H9 (cell line): ENCODE results near the gene RFX1. TPM values are rescaled to one million over a fixed set of nuclear protein-coding genes. Genes with fewer than 3 reads are reported as not detected.

Experiments used
- DNase-seq: peaks from one replicate; pipeline ENCODE4 v3.0.0-alpha.2; 2017
- H2AFZ ChIP-seq: one replicate; pipeline ENCODE4 v1.6.1; 2013; ENCODE audit warnings: mild to moderate bottlenecking, low read length, control low read depth, moderate library complexity
- H2AK5ac ChIP-seq: 2 replicates; pipeline ENCODE4 v1.6.1; 2013; ENCODE audit warnings: low read length, control low read depth, mixed read lengths; ENCODE audit not compliant: insufficient read length
- H2BK120ac ChIP-seq: one replicate; pipeline ENCODE4 v1.6.1; 2013; ENCODE audit warnings: low read depth, mild to moderate bottlenecking, low read length, control low read depth, inconsistent platforms; ENCODE audit not compliant: poor library complexity, severe bottlenecking
- H2BK12ac ChIP-seq: 2 replicates; pipeline ENCODE4 v1.6.1; 2013; ENCODE audit warnings: low read length, control low read depth, mixed read lengths, low read depth; ENCODE audit not compliant: insufficient read length
- H2BK15ac ChIP-seq: 2 replicates; pipeline ENCODE4 v1.6.1; 2013; ENCODE audit warnings: low read depth, low read length, control low read depth
- H2BK20ac ChIP-seq: one replicate; pipeline ENCODE4 v1.6.1; 2013; ENCODE audit warnings: low read depth, mild to moderate bottlenecking, low read length, control low read depth, inconsistent platforms; ENCODE audit not compliant: poor library complexity, severe bottlenecking
- H2BK5ac ChIP-seq: 2 replicates; pipeline ENCODE4 v1.6.1; 2013; ENCODE audit warnings: low read length, control low read depth, mixed read lengths; ENCODE audit not compliant: insufficient read length
- H3K14ac ChIP-seq: 2 replicates; pipeline ENCODE4 v1.6.1; 2013; ENCODE audit warnings: low read length, control low read depth; ENCODE audit not compliant: insufficient read depth
- H3K18ac ChIP-seq: 2 replicates; pipeline ENCODE4 v1.6.1; 2013; ENCODE audit warnings: low read depth, mild to moderate bottlenecking, mixed read lengths, low read length, control low read depth; ENCODE audit not compliant: insufficient read length
- H3K23ac ChIP-seq: 2 replicates; pipeline ENCODE4 v1.6.1; 2013; ENCODE audit warnings: low read length, control low read depth, mixed read lengths, low read depth; ENCODE audit not compliant: insufficient read length
- H3K23me2 ChIP-seq: 2 replicates; pipeline ENCODE4 v1.6.1; 2013; ENCODE audit warnings: low read depth, mild to moderate bottlenecking, mixed read lengths, low read length, control low read depth; ENCODE audit not compliant: insufficient read length, poor library complexity, severe bottlenecking
- H3K27ac ChIP-seq: 2 replicates; pipeline ENCODE4 v1.5.1; 2013; ENCODE audit warnings: low read length, control low read depth, mixed read lengths, low read depth; ENCODE audit not compliant: insufficient read length
- H3K27me3 ChIP-seq: 2 replicates; pipeline ENCODE4 v1.6.1; 2013; ENCODE audit warnings: low read length, control low read depth, inconsistent platforms; ENCODE audit not compliant: insufficient read depth
- H3K4ac ChIP-seq: 2 replicates; pipeline ENCODE4 v1.6.1; 2013; ENCODE audit warnings: low read depth, mild to moderate bottlenecking, control low read depth, inconsistent platforms, low read length, moderate library complexity
- H3K4me1 ChIP-seq: 2 replicates; pipeline ENCODE4 v1.6.1; 2013; ENCODE audit warnings: low read length, control low read depth, inconsistent platforms; ENCODE audit not compliant: insufficient read depth
- H3K4me2 ChIP-seq: 2 replicates; pipeline ENCODE4 v1.6.1; 2013; ENCODE audit warnings: low read length, control low read depth, mixed read lengths; ENCODE audit not compliant: insufficient read length, insufficient read depth
- H3K56ac ChIP-seq: 2 replicates; pipeline ENCODE4 v1.6.1; 2013; ENCODE audit warnings: low read depth, mild to moderate bottlenecking, mixed read lengths, low read length, control low read depth; ENCODE audit not compliant: insufficient read length
- H3K79me1 ChIP-seq: 2 replicates; pipeline ENCODE4 v1.6.1; 2013; ENCODE audit warnings: low read depth, mild to moderate bottlenecking, moderate library complexity, low read length, control low read depth, inconsistent platforms; ENCODE audit not compliant: insufficient read depth, poor library complexity, severe bottlenecking
- H3K79me2 ChIP-seq: 2 replicates; pipeline ENCODE4 v1.6.1; 2013; ENCODE audit warnings: low read length, control low read depth, inconsistent platforms; ENCODE audit not compliant: insufficient read depth
- H3K9ac ChIP-seq: 2 replicates; pipeline ENCODE4 v1.6.1; 2013; ENCODE audit warnings: low read length, control low read depth, mixed read lengths; ENCODE audit not compliant: insufficient read length; ENCODE audit errors: extremely low read depth
- H3K9me3 ChIP-seq: one replicate; pipeline ENCODE4 v1.6.1; 2013; ENCODE audit warnings: low read depth, low read length, inconsistent platforms; ENCODE audit not compliant: control insufficient read depth
- H3T11ph ChIP-seq: one replicate; pipeline ENCODE4 v1.6.1; 2013; ENCODE audit warnings: mild to moderate bottlenecking, low read length, control low read depth, inconsistent platforms
- H4K20me1 ChIP-seq: one replicate; pipeline ENCODE4 v1.6.1; 2013; ENCODE audit not compliant: control insufficient read depth, insufficient read length, insufficient read depth
- H4K5ac ChIP-seq: 2 replicates; pipeline ENCODE4 v1.6.1; 2013; ENCODE audit warnings: low read depth, mild to moderate bottlenecking, mixed read lengths, low read length, control low read depth; ENCODE audit not compliant: insufficient read length
- H4K8ac ChIP-seq: replicated peaks from 2 replicates; pipeline ENCODE4 v1.6.1; 2013; ENCODE audit warnings: low read length, control low read depth, mixed read lengths, low read depth; ENCODE audit not compliant: insufficient read length
- H4K91ac ChIP-seq: 2 replicates; pipeline ENCODE4 v1.6.1; 2013; ENCODE audit warnings: low read depth, mild to moderate bottlenecking, moderate library complexity, mixed read lengths, low read length, control low read depth; ENCODE audit not compliant: insufficient read length
- H3K27ac Mint-ChIP-seq, 3 experiments: 2 replicates in 2 of 3; 3 replicates in 1 of 3; pipeline ENCODE4 v1.8.0; 2020 to 2021; ENCODE audit warnings: mixed read lengths in 3 of 3, mild to moderate bottlenecking in 1 of 3, moderate library complexity in 1 of 3
- H3K27me3 Mint-ChIP-seq: 2 replicates; pipeline ENCODE4 v1.8.0; 2021; ENCODE audit warnings: low read depth, mild to moderate bottlenecking, moderate library complexity, mixed read lengths
- H3K36me3 Mint-ChIP-seq, 3 experiments: 2 replicates in 2 of 3; 3 replicates in 1 of 3; pipeline ENCODE4 v1.8.0; 2020 to 2021; ENCODE audit warnings: low read depth in 3 of 3, mixed read lengths in 3 of 3; ENCODE audit not compliant: insufficient read depth in 1 of 3
- H3K4me1 Mint-ChIP-seq, 2 experiments: 2 replicates each; pipeline ENCODE4 v1.8.0; 2020; ENCODE audit warnings: mixed read lengths in 2 of 2
- H3K4me3 Mint-ChIP-seq, 2 experiments: 2 replicates in 1 of 2; 3 replicates in 1 of 2; pipeline ENCODE4 v1.8.0; 2020 to 2021; ENCODE audit warnings: mild to moderate bottlenecking in 2 of 2, mixed read lengths in 2 of 2, moderate library complexity in 1 of 2
- H3K9me3 Mint-ChIP-seq, 2 experiments: 2 replicates in 1 of 2; 3 replicates in 1 of 2; pipeline ENCODE4 v1.8.0; 2020; ENCODE audit warnings: mild to moderate bottlenecking in 2 of 2, mixed read lengths in 2 of 2, moderate library complexity in 1 of 2
- WGBS: extraction: QIAGEN DNeasy Blood & Tissue Kit; methylation state at CpG from one replicate; pipeline ENCODE4 v1.1.7; 2013; ENCODE audit warnings: missing lambda C conversion rate, low lambda C conversion rate, mixed read lengths; ENCODE audit not compliant: insufficient read length; ENCODE audit errors: extremely low coverage; 5-methylcytosine and 5-hydroxymethylcytosine counted together
- total RNA-seq: library from RNA; stranded (reverse); gene quantifications from 2 replicates; pipeline ENCODE4 v1.2.1, GENCODE V29; 2021
- TF ChIP-seq, protein P1 (sequence below): fragments of 200-600 bp; sonication (generic); conservative IDR thresholded peaks from 3 replicates; pipeline ENCODE4 v1.8.0; 2021; ENCODE audit warnings: antibody characterized with exemption, mild to moderate bottlenecking

RFX1 gene
- total RNA-seq, 1 experiment from 2014 or later, result 21.4 TPM

DNA sequence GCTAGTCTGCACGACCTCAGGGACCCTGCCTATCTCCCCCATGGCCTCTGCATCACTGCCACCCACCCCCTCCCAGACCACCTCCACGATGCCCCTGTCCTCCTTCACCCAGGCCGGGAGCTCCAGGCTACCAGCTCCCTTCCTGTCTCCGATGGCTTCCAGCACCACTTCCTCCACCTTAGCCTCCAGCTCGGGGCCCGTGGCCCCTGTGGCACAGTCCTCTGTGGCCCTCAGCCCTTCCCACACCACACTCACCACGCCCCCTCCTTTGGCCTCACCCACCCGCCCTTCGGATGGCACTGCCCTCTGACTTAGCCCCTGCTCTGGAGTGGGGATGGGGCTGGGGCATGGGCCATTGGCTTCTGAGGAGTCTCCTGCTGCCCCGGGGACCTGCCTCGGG, 48.6 kb upstream of the RFX1 start:
- no peak overlapping the region for H2BK5ac ChIP-seq
- no peaks in the 10 kb centered on the region for H3K9me3 ChIP-seq
- Mint-ChIP-seq H3K36me3 (peaks cover 15 to 23% (median 16%) of the 10 kb centered on the region in 3 experiments), H3K4me3 (no peak overlapping the region), H3K27me3 (peaks cover 33% of the 10 kb centered on the region), H3K4me1 (peaks cover 9 to 18% of the 10 kb centered on the region in 2 experiments), H3K27ac (no peak overlapping the region), H3K9me3 (no peaks in the 10 kb centered on the region; a peak in 2 of 5 replicates)
- H3K14ac ChIP-seq, result no peak overlapping the region
- H3K27me3 ChIP-seq, result peaks cover 8% of the 10 kb centered on the region
- no peaks in the 10 kb centered on the region; the same call in 1 of the 2 replicates for H3K4me1 ChIP-seq
- H3K79me2 ChIP-seq, result no peaks in the 10 kb centered on the region
- no peak for DNase-seq
- no peak overlapping the region for H4K91ac ChIP-seq
- H2BK120ac ChIP-seq, result no peak overlapping the region
- no peak overlapping the region for H3K27ac ChIP-seq
- no CpG with 5 or more reads among the region's 11 CpGs for WGBS
- no peak overlapping the region for H2AFZ ChIP-seq
- no peaks in the 10 kb centered on the region for H3K79me1 ChIP-seq
- H3K23me2 ChIP-seq, result peaks cover 6% of the 10 kb centered on the region
- no peak overlapping the region for H2BK20ac ChIP-seq
- H3K23ac ChIP-seq, result no peak overlapping the region
- no peak overlapping the region for H3K4me2 ChIP-seq
- no peak overlapping the region for H4K5ac ChIP-seq
- H2AK5ac ChIP-seq, result no peak overlapping the region
- TF ChIP-seq, protein P1, sequence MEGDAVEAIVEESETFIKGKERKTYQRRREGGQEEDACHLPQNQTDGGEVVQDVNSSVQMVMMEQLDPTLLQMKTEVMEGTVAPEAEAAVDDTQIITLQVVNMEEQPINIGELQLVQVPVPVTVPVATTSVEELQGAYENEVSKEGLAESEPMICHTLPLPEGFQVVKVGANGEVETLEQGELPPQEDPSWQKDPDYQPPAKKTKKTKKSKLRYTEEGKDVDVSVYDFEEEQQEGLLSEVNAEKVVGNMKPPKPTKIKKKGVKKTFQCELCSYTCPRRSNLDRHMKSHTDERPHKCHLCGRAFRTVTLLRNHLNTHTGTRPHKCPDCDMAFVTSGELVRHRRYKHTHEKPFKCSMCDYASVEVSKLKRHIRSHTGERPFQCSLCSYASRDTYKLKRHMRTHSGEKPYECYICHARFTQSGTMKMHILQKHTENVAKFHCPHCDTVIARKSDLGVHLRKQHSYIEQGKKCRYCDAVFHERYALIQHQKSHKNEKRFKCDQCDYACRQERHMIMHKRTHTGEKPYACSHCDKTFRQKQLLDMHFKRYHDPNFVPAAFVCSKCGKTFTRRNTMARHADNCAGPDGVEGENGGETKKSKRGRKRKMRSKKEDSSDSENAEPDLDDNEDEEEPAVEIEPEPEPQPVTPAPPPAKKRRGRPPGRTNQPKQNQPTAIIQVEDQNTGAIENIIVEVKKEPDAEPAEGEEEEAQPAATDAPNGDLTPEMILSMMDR, result no peak
- no peak overlapping the region for H3K18ac ChIP-seq
- H2BK15ac ChIP-seq, result no peak overlapping the region
- H4K20me1 ChIP-seq, result no peaks in the 10 kb centered on the region
- H3K4ac ChIP-seq, result no peak overlapping the region
- H3T11ph ChIP-seq, result no peak overlapping the region
- no peak overlapping the region for H3K9ac ChIP-seq
- H3K56ac ChIP-seq, result no peak overlapping the region
- no peak overlapping the region for H4K8ac ChIP-seq
- H2BK12ac ChIP-seq, result no peak overlapping the region
